ENCODE measurements around the gene NUCB1. TPM values are rescaled to one million over a fixed set of nuclear protein-coding genes. Genes with fewer than 3 reads are reported as not detected.

Gene NUCB1
- total and polyA plus RNA-seq, 9 of the 15 experiments (the other 6 are each of a cell fraction or from before 2014, with no cell fraction given) = 3.1 to 153 (median 71.7) TPM

DNA sequence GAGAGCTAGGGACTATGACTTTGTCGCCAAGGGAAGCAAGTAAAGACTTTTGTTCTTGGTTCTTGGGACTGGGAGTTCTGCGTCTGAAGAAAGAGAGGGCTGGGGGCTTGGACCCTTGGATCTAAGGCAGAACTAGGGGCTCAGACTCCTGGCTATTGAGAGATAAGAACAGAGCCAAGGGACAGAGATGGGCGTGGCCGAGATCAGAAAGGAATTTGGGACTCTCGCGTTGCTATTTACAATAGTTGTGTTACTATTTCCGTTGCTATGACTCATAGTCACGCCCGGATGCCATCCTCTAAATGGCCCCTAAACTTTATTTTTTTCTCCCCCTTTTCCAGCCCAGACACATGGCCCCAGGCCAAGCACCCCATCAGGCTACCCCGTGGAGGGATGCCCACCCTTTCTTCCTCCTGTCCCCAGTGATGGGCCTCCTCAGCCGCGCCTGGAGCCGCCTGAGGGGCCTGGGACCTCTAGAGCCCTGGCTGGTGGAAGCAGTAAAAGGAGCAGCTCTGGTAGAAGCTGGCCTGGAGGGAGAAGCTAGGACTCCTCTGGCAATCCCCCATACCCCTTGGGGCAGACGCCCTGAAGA, 27.1 kb upstream of the NUCB1 start (continued):
- TF ChIP-seq, protein P1, sequence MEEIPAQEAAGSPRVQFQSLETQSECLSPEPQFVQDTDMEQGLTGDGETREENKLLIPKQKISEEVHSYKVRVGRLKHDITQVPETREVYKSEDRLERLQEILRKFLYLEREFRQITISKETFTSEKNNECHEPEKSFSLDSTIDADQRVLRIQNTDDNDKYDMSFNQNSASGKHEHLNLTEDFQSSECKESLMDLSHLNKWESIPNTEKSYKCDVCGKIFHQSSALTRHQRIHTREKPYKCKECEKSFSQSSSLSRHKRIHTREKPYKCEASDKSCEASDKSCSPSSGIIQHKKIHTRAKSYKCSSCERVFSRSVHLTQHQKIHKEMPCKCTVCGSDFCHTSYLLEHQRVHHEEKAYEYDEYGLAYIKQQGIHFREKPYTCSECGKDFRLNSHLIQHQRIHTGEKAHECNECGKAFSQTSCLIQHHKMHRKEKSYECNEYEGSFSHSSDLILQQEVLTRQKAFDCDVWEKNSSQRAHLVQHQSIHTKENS (CRISPR knock-in tag; IDR thresholded peaks at IDR 0.05) = no peak
- TF ChIP-seq TAF1 (IDR thresholded peaks at IDR 0.05; ENCODE audit: control insufficient read depth, extremely low read depth, insufficient read depth, low read length, severe bottlenecking) (peak; percentile 75), NELFE (IDR thresholded peaks at IDR 0.05; ENCODE audit: insufficient read depth, insufficient read length) (no peak), KLF16 (IDR thresholded peaks at IDR 0.05) (peak; percentile 39; the same call in 1 of the 2 replicates), SMC3 (conservative IDR thresholded peaks at IDR 0.05; ENCODE audit: insufficient read depth, low read depth, low read length) (0 out of 2 replicates have a peak, but pooled peaks have one; percentile 4), CBX2 (IDR thresholded peaks at IDR 0.05; ENCODE audit: insufficient read depth, low read length, poor library complexity, severe bottlenecking) (no peak), RFX1 (IDR thresholded peaks at IDR 0.05) (peak; percentile 86), CHD1 (IDR thresholded peaks at IDR 0.05; ENCODE audit: low read length) (peak; percentile 82), FOS (IDR thresholded peaks at IDR 0.05; ENCODE audit: extremely low read depth, insufficient read length) (no peak), ZNF507 (tag; conservative IDR thresholded peaks at IDR 0.05) (no peak), BHLHE40 (IDR thresholded peaks at IDR 0.05; ENCODE audit: low read length) (peak; percentile 78), GTF2F1 (IDR thresholded peaks at IDR 0.05; ENCODE audit: low read depth, low read length) (peak; percentile 57; the same call in 1 of the 2 replicates), CHCHD3 (CRISPR knock-in tag; IDR thresholded peaks at IDR 0.05) (no peak), RBM34 (IDR thresholded peaks at IDR 0.05; ENCODE audit: borderline replicate concordance, insufficient read depth, low read length) (no peak), CHD4 (IDR thresholded peaks at IDR 0.05; ENCODE audit: insufficient read depth, insufficient replicate concordance, low read depth, low read length, poor library complexity, severe bottlenecking) (peak; percentile 75), ZBTB8A (IDR thresholded peaks at IDR 0.05; ENCODE audit: partially characterized antibody) (no peak), MTA2 (IDR thresholded peaks at IDR 0.05; ENCODE audit: low read depth) (0 out of 2 replicates have a peak, but pooled peaks have one; percentile 14), BCOR (IDR thresholded peaks at IDR 0.05) (no peak)
- TF ChIP-seq, protein P2, sequence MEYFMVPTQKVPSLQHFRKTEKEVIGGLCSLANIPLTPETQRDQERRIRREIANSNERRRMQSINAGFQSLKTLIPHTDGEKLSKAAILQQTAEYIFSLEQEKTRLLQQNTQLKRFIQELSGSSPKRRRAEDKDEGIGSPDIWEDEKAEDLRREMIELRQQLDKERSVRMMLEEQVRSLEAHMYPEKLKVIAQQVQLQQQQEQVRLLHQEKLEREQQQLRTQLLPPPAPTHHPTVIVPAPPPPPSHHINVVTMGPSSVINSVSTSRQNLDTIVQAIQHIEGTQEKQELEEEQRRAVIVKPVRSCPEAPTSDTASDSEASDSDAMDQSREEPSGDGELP (CRISPR knock-in tag; IDR thresholded peaks at IDR 0.05; ENCODE audit: borderline replicate concordance) = no peak
- TF ChIP-seq, protein P3, sequence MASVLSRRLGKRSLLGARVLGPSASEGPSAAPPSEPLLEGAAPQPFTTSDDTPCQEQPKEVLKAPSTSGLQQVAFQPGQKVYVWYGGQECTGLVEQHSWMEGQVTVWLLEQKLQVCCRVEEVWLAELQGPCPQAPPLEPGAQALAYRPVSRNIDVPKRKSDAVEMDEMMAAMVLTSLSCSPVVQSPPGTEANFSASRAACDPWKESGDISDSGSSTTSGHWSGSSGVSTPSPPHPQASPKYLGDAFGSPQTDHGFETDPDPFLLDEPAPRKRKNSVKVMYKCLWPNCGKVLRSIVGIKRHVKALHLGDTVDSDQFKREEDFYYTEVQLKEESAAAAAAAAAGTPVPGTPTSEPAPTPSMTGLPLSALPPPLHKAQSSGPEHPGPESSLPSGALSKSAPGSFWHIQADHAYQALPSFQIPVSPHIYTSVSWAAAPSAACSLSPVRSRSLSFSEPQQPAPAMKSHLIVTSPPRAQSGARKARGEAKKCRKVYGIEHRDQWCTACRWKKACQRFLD (CRISPR knock-in tag; IDR thresholded peaks at IDR 0.05) = 0 out of 2 replicates have a peak, but pooled peaks have one; percentile 13
- TF ChIP-seq, protein P4, sequence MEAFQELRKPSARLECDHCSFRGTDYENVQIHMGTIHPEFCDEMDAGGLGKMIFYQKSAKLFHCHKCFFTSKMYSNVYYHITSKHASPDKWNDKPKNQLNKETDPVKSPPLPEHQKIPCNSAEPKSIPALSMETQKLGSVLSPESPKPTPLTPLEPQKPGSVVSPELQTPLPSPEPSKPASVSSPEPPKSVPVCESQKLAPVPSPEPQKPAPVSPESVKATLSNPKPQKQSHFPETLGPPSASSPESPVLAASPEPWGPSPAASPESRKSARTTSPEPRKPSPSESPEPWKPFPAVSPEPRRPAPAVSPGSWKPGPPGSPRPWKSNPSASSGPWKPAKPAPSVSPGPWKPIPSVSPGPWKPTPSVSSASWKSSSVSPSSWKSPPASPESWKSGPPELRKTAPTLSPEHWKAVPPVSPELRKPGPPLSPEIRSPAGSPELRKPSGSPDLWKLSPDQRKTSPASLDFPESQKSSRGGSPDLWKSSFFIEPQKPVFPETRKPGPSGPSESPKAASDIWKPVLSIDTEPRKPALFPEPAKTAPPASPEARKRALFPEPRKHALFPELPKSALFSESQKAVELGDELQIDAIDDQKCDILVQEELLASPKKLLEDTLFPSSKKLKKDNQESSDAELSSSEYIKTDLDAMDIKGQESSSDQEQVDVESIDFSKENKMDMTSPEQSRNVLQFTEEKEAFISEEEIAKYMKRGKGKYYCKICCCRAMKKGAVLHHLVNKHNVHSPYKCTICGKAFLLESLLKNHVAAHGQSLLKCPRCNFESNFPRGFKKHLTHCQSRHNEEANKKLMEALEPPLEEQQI (IDR thresholded peaks at IDR 0.05) = no peak
- TF ChIP-seq, protein P5, sequence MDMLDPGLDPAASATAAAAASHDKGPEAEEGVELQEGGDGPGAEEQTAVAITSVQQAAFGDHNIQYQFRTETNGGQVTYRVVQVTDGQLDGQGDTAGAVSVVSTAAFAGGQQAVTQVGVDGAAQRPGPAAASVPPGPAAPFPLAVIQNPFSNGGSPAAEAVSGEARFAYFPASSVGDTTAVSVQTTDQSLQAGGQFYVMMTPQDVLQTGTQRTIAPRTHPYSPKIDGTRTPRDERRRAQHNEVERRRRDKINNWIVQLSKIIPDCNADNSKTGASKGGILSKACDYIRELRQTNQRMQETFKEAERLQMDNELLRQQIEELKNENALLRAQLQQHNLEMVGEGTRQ (CRISPR knock-in tag; IDR thresholded peaks at IDR 0.05) = no peak
